HL-60 (cell line): ENCODE measurements around the gene RAB26.
"Not testable (repeated sequence)": the region's sequence is repeated elsewhere in the genome, so short reads cannot be mapped to it uniquely, and the experiment has no call there.

Experiments
- GABPA ChIP-seq: IDR thresholded peaks from 2 replicates; pipeline ENCODE4 v1.6.1; 2012; ENCODE audit warnings: low read depth
- POLR2AphosphoS5 ChIP-seq: IDR thresholded peaks from 2 replicates; pipeline ENCODE4 v1.6.1; 2012; ENCODE audit warnings: low read depth
- TF ChIP-seq, protein P1 (sequence below): IDR thresholded peaks from one replicate; pipeline ENCODE4 v1.5.1; 2011; ENCODE audit warnings: low read length, control low read depth, inconsistent platforms; ENCODE audit not compliant: insufficient read depth
- TF ChIP-seq, protein P2 (sequence below): IDR thresholded peaks from 2 replicates; pipeline ENCODE4 v1.6.1; 2012; ENCODE audit warnings: low read depth; ENCODE audit not compliant: insufficient replicate concordance

DNA sequence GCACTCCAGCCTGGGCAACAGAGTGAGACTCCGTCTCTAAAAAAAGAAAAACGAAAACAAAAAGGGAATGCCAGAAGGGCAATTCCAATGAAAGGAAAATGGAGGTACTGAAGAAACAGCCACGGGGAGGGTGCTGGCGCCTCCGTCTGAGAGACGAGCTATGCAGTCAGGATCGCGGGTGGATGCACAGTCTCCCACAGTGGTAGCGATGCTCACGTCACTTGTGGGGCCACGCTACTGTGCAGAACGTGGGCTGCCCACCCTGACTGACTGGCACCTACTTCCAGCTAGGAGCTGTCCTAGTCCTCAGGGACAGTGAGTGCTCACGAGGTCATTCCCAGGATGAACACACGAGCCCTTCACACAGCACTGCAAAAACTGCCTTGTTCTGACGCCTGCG, 46.8 kb upstream of the RAB26 start:
- TF ChIP-seq, protein P1, sequence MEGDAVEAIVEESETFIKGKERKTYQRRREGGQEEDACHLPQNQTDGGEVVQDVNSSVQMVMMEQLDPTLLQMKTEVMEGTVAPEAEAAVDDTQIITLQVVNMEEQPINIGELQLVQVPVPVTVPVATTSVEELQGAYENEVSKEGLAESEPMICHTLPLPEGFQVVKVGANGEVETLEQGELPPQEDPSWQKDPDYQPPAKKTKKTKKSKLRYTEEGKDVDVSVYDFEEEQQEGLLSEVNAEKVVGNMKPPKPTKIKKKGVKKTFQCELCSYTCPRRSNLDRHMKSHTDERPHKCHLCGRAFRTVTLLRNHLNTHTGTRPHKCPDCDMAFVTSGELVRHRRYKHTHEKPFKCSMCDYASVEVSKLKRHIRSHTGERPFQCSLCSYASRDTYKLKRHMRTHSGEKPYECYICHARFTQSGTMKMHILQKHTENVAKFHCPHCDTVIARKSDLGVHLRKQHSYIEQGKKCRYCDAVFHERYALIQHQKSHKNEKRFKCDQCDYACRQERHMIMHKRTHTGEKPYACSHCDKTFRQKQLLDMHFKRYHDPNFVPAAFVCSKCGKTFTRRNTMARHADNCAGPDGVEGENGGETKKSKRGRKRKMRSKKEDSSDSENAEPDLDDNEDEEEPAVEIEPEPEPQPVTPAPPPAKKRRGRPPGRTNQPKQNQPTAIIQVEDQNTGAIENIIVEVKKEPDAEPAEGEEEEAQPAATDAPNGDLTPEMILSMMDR, result not testable (repeated sequence)
- TF ChIP-seq GABPA, POLR2AphosphoS5: not testable (repeated sequence)
- TF ChIP-seq, protein P2, sequence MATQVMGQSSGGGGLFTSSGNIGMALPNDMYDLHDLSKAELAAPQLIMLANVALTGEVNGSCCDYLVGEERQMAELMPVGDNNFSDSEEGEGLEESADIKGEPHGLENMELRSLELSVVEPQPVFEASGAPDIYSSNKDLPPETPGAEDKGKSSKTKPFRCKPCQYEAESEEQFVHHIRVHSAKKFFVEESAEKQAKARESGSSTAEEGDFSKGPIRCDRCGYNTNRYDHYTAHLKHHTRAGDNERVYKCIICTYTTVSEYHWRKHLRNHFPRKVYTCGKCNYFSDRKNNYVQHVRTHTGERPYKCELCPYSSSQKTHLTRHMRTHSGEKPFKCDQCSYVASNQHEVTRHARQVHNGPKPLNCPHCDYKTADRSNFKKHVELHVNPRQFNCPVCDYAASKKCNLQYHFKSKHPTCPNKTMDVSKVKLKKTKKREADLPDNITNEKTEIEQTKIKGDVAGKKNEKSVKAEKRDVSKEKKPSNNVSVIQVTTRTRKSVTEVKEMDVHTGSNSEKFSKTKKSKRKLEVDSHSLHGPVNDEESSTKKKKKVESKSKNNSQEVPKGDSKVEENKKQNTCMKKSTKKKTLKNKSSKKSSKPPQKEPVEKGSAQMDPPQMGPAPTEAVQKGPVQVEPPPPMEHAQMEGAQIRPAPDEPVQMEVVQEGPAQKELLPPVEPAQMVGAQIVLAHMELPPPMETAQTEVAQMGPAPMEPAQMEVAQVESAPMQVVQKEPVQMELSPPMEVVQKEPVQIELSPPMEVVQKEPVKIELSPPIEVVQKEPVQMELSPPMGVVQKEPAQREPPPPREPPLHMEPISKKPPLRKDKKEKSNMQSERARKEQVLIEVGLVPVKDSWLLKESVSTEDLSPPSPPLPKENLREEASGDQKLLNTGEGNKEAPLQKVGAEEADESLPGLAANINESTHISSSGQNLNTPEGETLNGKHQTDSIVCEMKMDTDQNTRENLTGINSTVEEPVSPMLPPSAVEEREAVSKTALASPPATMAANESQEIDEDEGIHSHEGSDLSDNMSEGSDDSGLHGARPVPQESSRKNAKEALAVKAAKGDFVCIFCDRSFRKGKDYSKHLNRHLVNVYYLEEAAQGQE, result not testable (repeated sequence)
